ENCODE measurements around the gene TUFT1. TPM values are rescaled to one million over a fixed set of nuclear protein-coding genes. Genes with fewer than 3 reads are reported as not detected.
A peak's percentile ranks its signal among the peaks of the same experiment; 100 is the strongest.

TUFT1 gene
- total and polyA plus RNA-seq, 2 of the 4 experiments (the other 2 are of a cell fraction), result 21.2 to 30.3 TPM

GRCh38 chr1:151518936-151519335, 21.2 kb upstream of the TUFT1 start:
- DNase-seq, result no peak

More at GRCh38 chr1:151518936-151519335, 21.2 kb upstream of the TUFT1 start:
- 90% methylated on average over 12 of the region's 15 CpGs; no CpG with 5 or more reads in 1 of the 2 experiments for WGBS, 2 experiments (ENCODE audit: extremely low coverage in 2 of 2, insufficient read length in 1 of 2)
- Histone ChIP-seq H4K8ac (ENCODE audit: low read depth in 2 of 2, low read length in 2 of 2) (no peak overlapping the region), H3K9me1 (ENCODE audit: insufficient read depth, low read length) (no peaks in the 10 kb centered on the region), H4K20me1 (ENCODE audit: insufficient read depth, low read length) (no peaks in the 10 kb centered on the region), H3K14ac (replicated peaks; ENCODE audit: low read depth, low read length) (no peak overlapping the region), H3K4me2 (ENCODE audit: low read depth, low read length) (no peak overlapping the region), H2AK9ac (replicated peaks; ENCODE audit: low read depth, low read length, poor library complexity) (peak overlapping the region; percentile 19), H3K79me1 (ENCODE audit: low read depth in 1 of 2, low read length in 2 of 2) (no peaks in the 10 kb centered on the region), H2BK15ac (ENCODE audit: low read depth, low read length) (no peak overlapping the region), H3K23ac (ENCODE audit: low read depth, low read length) (no peak overlapping the region), H2AFZ (replicated peaks; ENCODE audit: low read length, poor library complexity) (no peak overlapping the region), H2BK20ac (ENCODE audit: low read depth, low read length) (no peak overlapping the region), H4K5ac (ENCODE audit: low read depth, low read length) (no peak overlapping the region), H3K9ac (ENCODE audit: low read depth, low read length) (no peak overlapping the region), H3K4me1 (ENCODE audit: control insufficient read depth, insufficient read depth, low read length) (peaks cover 5% of the 10 kb centered on the region; the same call in 1 of the 2 replicates), H3K27ac (ENCODE audit: insufficient read depth, low read length) (no peak overlapping the region), H3K18ac (ENCODE audit: low read depth, low read length) (no peak overlapping the region), H3K4me3 (ENCODE audit: insufficient read depth, low read depth, low read length) (no peak overlapping the region), H4K91ac (ENCODE audit: insufficient read depth, low read depth, low read length) (no peak overlapping the region), H3K36me3 (ENCODE audit: control insufficient read depth, insufficient read depth, low read length) (no peaks in the 10 kb centered on the region), H3K4ac (ENCODE audit: low read depth, low read length) (no peak overlapping the region), H2BK5ac (ENCODE audit: low read depth, low read length, poor library complexity, severe bottlenecking) (no peak overlapping the region), H3K27me3 (ENCODE audit: control insufficient read depth, insufficient read depth, low read length) (peaks cover 19% of the 10 kb centered on the region), H3K9me3 (ENCODE audit: control insufficient read depth, insufficient read depth, low read length) (no peaks in the 10 kb centered on the region), H3K56ac (ENCODE audit: extremely low read depth, insufficient read depth, low read length) (no peak overlapping the region), H2BK120ac (ENCODE audit: low read depth, low read length) (no peak overlapping the region), H2AK5ac (ENCODE audit: low read depth, low read length) (no peak overlapping the region)
- intact Hi-C loops (cut with micrococcal nuclease), result no loop called here
- no TSS peak for BruUV-seq (replicated peaks)
- in situ Hi-C loops (cut with MboI; ENCODE audit: low sequenced_read_pairs), result no loop called here
- ChIA-PET POLR2A (ENCODE audit: unreplicated experiment) (no interaction called here), CTCF (no interaction called here)
- TF ChIP-seq MAFK (IDR thresholded peaks at IDR 0.05; ENCODE audit: low read depth, low read length) (no peak), POLR2A (IDR thresholded peaks at IDR 0.05; ENCODE audit: low read depth, low read length) (no peak), RAD21 (IDR thresholded peaks at IDR 0.05; ENCODE audit: low read length) (no peak), RCOR1 (IDR thresholded peaks at IDR 0.05; ENCODE audit: insufficient replicate concordance, low read length) (no peak), NFE2L2 (IDR thresholded peaks at IDR 0.05; ENCODE audit: low read depth, low read length) (no peak), RFX5 (IDR thresholded peaks at IDR 0.05; ENCODE audit: low read depth, low read length) (no peak)
- TF ChIP-seq, protein P1, sequence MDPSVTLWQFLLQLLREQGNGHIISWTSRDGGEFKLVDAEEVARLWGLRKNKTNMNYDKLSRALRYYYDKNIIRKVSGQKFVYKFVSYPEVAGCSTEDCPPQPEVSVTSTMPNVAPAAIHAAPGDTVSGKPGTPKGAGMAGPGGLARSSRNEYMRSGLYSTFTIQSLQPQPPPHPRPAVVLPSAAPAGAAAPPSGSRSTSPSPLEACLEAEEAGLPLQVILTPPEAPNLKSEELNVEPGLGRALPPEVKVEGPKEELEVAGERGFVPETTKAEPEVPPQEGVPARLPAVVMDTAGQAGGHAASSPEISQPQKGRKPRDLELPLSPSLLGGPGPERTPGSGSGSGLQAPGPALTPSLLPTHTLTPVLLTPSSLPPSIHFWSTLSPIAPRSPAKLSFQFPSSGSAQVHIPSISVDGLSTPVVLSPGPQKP (IDR thresholded peaks at IDR 0.05; ENCODE audit: borderline replicate concordance, low read depth, low read length), result no peak
- dilution Hi-C loops (cut with HindIII; ENCODE audit: low sequenced_read_pairs, unreplicated experiment), result no loop called here
- no peak for ATAC-seq (ENCODE audit: low read depth)
